Purkinje cell (primary cell): ENCODE data around the gene COPS3. TPM values are rescaled to one million over a fixed set of nuclear protein-coding genes. Genes with fewer than 3 reads are reported as not detected.

Source experiments
- polyA plus RNA-seq: library from polyadenylated mRNA; unstranded; fragments of >200 nt; fragmentation: Nextera tagmentation; gene quantifications from 2 replicates; pipeline ENCODE4 v1.2.1, GENCODE V29; 2014

Gene COPS3
- polyA plus RNA-seq, result 117 and 187 TPM in 2 replicates

DNA sequence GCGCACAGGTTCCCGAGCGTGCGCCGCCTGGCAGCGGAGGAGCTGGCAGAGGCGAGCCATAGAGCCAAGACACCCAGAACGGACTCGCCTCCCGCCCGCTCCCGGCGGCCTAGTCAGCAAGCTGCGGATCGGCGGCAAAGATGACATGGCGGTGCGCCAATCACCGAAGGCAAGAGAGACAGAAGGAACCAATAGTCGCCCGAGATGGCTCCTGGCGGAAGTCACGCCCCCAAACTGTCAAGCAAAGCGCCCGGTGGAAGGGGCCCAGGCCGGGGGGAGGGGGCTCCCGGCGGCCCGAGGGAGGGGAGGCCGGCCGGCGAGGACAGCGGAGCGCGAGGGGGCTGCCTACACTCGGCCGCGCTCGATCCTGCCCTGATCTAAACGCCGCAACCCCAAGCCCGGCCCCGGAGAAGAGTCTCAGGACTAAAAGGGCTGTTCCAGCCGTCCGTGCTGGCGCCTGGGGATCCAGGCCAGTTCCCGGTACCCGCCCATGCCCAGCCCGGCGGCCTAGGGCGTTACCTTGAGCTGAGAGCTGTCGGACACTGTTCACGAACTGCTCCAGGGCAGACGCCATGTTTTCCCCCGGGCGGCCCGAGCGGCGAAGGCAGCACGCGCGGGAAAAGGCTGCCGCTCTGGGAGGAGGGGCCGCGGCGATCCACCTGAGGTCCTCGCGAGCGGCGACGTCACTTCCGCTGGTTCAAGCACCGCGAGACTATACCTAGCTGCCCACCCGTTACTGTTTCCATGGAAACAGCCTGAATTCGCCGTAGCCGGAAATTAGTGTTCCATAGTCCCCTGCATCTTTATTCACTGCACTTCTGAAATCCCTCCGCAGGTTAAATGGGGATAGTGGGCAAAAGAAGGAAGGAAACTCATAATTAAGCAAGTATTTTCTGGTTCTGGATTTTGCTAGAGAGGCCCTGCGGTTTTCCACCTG lies at the start of gene COPS3:
COPS3 (minus strand) TSS at position 634 of the 937 bp plus-strand sequence; CDS start at position 574, 60 bp downstream.

DNA sequence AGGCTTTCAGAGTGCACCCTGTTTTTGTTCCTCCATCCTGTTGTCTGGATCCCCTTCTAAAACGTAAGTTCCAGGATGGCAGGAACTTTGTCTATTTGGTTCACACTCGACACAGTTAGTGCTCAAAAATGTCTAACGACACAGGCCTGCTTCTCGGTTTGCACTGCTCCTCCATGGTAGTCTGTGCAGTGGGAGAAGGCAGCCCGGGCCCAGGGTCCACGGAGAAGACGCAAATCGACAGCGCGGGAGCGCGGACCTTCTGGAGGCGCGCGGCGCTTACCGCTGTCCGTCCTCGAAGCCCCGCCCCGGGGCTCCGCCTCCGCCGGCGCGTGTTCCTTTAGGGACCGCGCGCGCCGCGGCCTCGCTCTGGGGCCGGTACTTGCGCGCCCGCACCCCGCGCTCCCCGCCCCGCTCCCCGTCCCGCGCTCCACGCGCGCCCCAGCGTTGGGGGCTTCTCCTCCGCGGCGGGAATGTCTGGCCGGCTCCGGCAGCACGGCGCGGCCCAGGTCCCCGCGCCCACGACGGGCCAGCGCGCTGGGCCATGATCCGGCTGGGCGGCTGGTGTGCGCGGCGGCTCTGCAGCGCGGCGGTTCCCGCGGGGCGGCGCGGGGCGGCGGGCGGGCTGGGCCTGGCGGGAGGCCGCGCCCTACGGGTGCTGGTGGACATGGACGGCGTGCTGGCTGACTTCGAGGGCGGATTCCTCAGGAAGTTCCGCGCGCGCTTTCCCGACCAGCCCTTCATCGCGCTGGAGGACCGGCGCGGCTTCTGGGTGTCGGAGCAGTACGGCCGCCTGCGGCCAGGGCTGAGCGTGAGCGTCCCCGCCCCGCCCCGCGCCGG lies 22.2 kb upstream of the COPS3 start, which contains the start of gene NT5M:
NT5M (plus strand) TSS at position 364 of the 837 bp plus-strand sequence; CDS start at position 542, 178 bp downstream.

GRCh38 chr17:17237026-17237799 lies 43.8 kb downstream of the COPS3 start, which contains the start of gene FLCN:
TSS of gene FLCN (minus strand) at chr17:17237168. CDS start at chr17:17228137, 9,031 bp downstream.

DNA sequence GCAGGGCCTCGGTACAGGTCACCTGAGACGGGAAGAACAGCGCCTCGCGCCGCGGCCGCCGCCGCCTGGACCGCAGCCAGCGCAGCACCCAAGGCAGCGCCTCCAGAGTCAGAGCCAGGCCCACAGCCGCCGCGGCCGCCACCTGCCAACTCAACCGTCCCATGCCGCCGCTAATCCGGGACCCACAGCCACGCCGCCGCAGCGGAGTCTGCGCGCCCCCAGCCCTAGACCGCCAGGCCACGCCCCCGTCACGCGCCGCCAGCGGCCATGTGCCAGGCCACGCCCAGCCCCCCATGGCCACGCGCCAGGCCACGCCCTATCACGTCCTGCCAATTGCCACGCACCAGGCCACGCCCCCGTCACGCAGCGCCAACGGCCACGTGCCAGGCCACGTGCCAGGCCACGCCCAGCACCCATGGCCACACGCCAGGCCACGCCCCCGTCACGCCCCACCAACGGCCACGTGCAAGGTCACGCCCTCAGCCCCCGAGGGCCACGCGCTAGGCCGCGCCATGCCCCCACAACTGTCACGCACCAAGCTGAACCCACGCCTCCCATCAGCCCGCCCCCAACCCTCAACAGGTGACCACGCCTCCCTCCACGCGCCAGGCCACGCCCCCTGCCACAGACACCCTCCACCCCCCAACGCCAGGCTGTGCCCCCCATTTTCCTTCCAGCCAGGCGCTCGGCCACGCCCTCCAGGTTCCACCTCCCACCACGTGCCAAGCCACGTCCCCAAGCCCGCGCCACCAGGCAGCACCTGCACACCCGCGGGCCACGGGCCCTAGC lies 74.7 kb downstream of the COPS3 start, which contains the start of gene PLD6:
PLD6 (minus strand) TSS at position 210 of the 789 bp plus-strand sequence; CDS start at position 163, 47 bp downstream.

Other genes starting within 250 kb of the COPS3 start
- 314 and 381 TPM in 2 replicates for gene MPRIP, start 238.8 kb downstream of the COPS3 start, polyA plus RNA-seq
- gene PLD6, start 74.9 kb downstream of the COPS3 start, polyA plus RNA-seq, result 5.0 and 6.9 TPM in 2 replicates
- gene FLCN, start 44.1 kb downstream of the COPS3 start, polyA plus RNA-seq, result 6.1 and 6.4 TPM in 2 replicates
- 0.78 and 0.98 TPM in 2 replicates for gene NT5M, start 22.1 kb upstream of the COPS3 start, polyA plus RNA-seq
- gene MED9, start 195.8 kb upstream of the COPS3 start, polyA plus RNA-seq, result 6.8 and 11.5 TPM in 2 replicates
- gene RASD1, start 215.1 kb upstream of the COPS3 start, polyA plus RNA-seq, result 32.2 and 55.2 TPM in 2 replicates